Chondrocyte (in vitro differentiated cells): ENCODE data around the gene IFFO2. TPM values are rescaled to one million over a fixed set of nuclear protein-coding genes. Genes with fewer than 3 reads are reported as not detected.

Experiments
- DNase-seq: peaks from one replicate; pipeline ENCODE4 v3.0.0; 2021; ENCODE audit warnings: mixed read lengths, low spot score
- H3K27ac Mint-ChIP-seq: one replicate; pipeline ENCODE4 v1.8.0; 2021; ENCODE audit warnings: mild to moderate bottlenecking, moderate library complexity, mixed read lengths; ENCODE audit not compliant: unreplicated experiment
- H3K27me3 Mint-ChIP-seq: 2 replicates; pipeline ENCODE4 v1.8.0; 2021; ENCODE audit warnings: low read depth, mixed read lengths
- H3K36me3 Mint-ChIP-seq: 2 replicates; pipeline ENCODE4 v1.8.0; 2021; ENCODE audit warnings: low read depth, mixed read lengths
- H3K4me1 Mint-ChIP-seq: 2 replicates; pipeline ENCODE4 v1.8.0; 2021; ENCODE audit warnings: low read depth, mild to moderate bottlenecking, mixed read lengths
- H3K4me3 Mint-ChIP-seq: one replicate; pipeline ENCODE4 v1.8.0; 2021; ENCODE audit warnings: mild to moderate bottlenecking, moderate library complexity, mixed read lengths; ENCODE audit not compliant: unreplicated experiment
- H3K9me3 Mint-ChIP-seq: 2 replicates; pipeline ENCODE4 v1.8.0; 2021; ENCODE audit warnings: low read depth, mixed read lengths
- CTCF ChIP-seq: fragments of 200-600 bp; sonication (generic); IDR thresholded peaks from 2 replicates; pipeline ENCODE4 v1.5.0; 2021; ENCODE audit warnings: antibody characterized with exemption, mild to moderate bottlenecking, moderate library complexity
- total RNA-seq: library from RNA; stranded (reverse); gene quantifications from 3 replicates; pipeline ENCODE4 v1.2.1, GENCODE V29; 2021

The IFFO2 gene
- total RNA-seq, 1 donor from 2014 or later, result 18.9 TPM

- no peaks in the 10 kb centered on the region for H3K4me1 Mint-ChIP-seq
- no peak overlapping the region for H3K27ac Mint-ChIP-seq
- H3K36me3 Mint-ChIP-seq, result peaks cover 9% of the 10 kb centered on the region
- no peak for DNase-seq
- no peaks in the 10 kb centered on the region for H3K27me3 Mint-ChIP-seq
- no peak overlapping the region for H3K4me3 Mint-ChIP-seq
- TF ChIP-seq CTCF, result no peak
- H3K9me3 Mint-ChIP-seq, result no peaks in the 10 kb centered on the region
Observed at GRCh38 chr1:18877282-18877681, 79.2 kb downstream of the IFFO2 start.

- H3K9me3 Mint-ChIP-seq, result no peaks in the 10 kb centered on the region
- DNase-seq, result no peak
- no peak overlapping the region for H3K4me3 Mint-ChIP-seq
- H3K27me3 Mint-ChIP-seq, result no peaks in the 10 kb centered on the region
- TF ChIP-seq CTCF, result no peak
- peaks cover 5% of the 10 kb centered on the region for H3K36me3 Mint-ChIP-seq
- H3K4me1 Mint-ChIP-seq, result no peaks in the 10 kb centered on the region
- H3K27ac Mint-ChIP-seq, result no peak overlapping the region
Observed at GRCh38 chr1:18876210-18876609, 80.3 kb downstream of the IFFO2 start.

- no peaks in the 10 kb centered on the region for H3K27me3 Mint-ChIP-seq
- DNase-seq, result no peak
- no peak for TF ChIP-seq CTCF
- H3K27ac Mint-ChIP-seq, result no peak overlapping the region
- H3K4me3 Mint-ChIP-seq, result no peak overlapping the region
- no peaks in the 10 kb centered on the region for H3K9me3 Mint-ChIP-seq
- H3K36me3 Mint-ChIP-seq, result peaks cover 2% of the 10 kb centered on the region
- no peaks in the 10 kb centered on the region for H3K4me1 Mint-ChIP-seq
Observed at GRCh38 chr1:18875796-18876128, 80.7 kb downstream of the IFFO2 start.

- no peak for DNase-seq
- Mint-ChIP-seq H3K4me1 (no peaks in the 10 kb centered on the region), H3K27ac (no peak overlapping the region), H3K4me3 (no peak overlapping the region), H3K36me3 (peaks cover 2% of the 10 kb centered on the region), H3K27me3 (no peaks in the 10 kb centered on the region), H3K9me3 (no peaks in the 10 kb centered on the region)
- TF ChIP-seq CTCF, result peak; percentile 90
Observed at GRCh38 chr1:18875107-18875795, 81.2 kb downstream of the IFFO2 start.

GRCh38 chr1:18874600-18874999, 81.9 kb downstream of the IFFO2 start:
- Mint-ChIP-seq H3K4me3 (no peak overlapping the region), H3K36me3 (peaks cover 2% of the 10 kb centered on the region), H3K4me1 (no peaks in the 10 kb centered on the region), H3K27me3 (no peaks in the 10 kb centered on the region), H3K9me3 (no peaks in the 10 kb centered on the region), H3K27ac (no peak overlapping the region)
- DNase-seq, result no peak
- no peak for TF ChIP-seq CTCF
